ENCODE results near the gene KLHL26. TPM values are rescaled to one million over a fixed set of nuclear protein-coding genes. Genes with fewer than 3 reads are reported as not detected.
A peak's percentile ranks its signal among the peaks of the same experiment; 100 is the strongest.

The KLHL26 gene
- total and polyA plus RNA-seq, 9 of the 15 experiments (the other 6 are each of a cell fraction or from before 2014, with no cell fraction given) = 0.13 to 13.3 (median 1.4) TPM

DNA sequence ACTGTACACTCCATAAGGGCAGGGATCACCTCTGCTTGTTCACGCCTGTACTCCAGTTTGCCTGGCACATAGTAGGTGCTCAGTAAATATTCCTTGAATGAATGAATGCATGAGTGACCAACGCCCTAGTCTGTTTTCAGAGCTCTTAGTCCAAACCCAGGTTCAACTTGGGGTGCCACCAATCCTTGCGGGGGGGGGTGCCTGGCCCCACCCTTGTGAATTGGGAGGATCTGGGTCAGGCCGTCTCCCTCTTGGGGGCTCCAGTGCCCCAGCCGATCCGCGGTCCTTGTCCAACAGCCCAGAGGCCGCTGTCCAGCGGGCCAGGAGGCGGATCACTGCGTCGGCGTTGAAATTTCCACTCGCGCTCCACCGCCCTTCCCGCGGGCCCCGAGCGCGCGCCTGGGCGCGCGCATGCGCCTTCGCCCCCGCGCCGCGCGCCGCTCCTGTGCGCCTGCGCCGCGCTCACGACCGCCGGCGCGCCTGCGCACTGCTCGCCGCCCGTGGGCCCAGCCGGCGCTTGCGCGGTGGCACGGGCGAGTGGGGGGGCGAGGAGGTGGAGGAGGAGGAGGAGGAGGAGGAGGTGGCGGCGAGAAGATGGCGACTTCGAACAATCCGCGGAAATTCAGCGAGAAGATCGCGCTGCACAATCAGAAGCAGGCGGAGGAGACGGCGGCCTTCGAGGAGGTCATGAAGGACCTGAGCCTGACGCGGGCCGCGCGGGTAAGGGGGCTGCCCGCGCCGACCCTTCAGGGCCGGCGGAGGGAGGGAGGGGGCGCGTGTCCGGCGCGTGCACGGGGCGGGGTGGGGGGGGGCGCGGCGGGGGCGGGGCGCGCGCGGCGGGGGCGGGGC, 46.5 kb downstream of the KLHL26 start, which contains the start of gene CRTC1 (continued):
- TF ChIP-seq, protein P1, sequence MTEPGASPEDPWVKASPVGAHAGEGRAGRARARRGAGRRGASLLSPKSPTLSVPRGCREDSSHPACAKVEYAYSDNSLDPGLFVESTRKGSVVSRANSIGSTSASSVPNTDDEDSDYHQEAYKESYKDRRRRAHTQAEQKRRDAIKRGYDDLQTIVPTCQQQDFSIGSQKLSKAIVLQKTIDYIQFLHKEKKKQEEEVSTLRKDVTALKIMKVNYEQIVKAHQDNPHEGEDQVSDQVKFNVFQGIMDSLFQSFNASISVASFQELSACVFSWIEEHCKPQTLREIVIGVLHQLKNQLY (CRISPR knock-in tag; conservative IDR thresholded peaks at IDR 0.05) = peak in 1 of 2 experiments; percentile 85; a peak in 1 of 4 replicates
- TF ChIP-seq EGR1 (conservative IDR thresholded peaks at IDR 0.05) (peak; percentile 95), SMAD3 (CRISPR knock-in tag; conservative IDR thresholded peaks at IDR 0.05) (peak; percentile 5; the same call in 1 of the 2 replicates), ZNF197 (CRISPR knock-in tag; IDR thresholded peaks at IDR 0.05; ENCODE audit: low read depth) (peak; percentile 50; the same call in 1 of the 2 replicates), ZNF274 (IDR thresholded peaks at IDR 0.05; ENCODE audit: borderline replicate concordance, low read depth, low read length) (no peak), ZKSCAN1 (IDR thresholded peaks at IDR 0.05; ENCODE audit: low read depth, low read length) (peak; percentile 98), RB1 (IDR thresholded peaks at IDR 0.05; ENCODE audit: low read depth) (peak; percentile 64), XRCC3 (IDR thresholded peaks at IDR 0.05) (no peak), RCOR1 (IDR thresholded peaks at IDR 0.05; ENCODE audit: borderline replicate concordance in 1 of 2, low read depth in 2 of 2, low read length in 2 of 2) (0 out of 4 replicates have a peak, but pooled peaks of 1 of the 2 experiments have one; percentile 29), NEUROD1 (IDR thresholded peaks at IDR 0.05; ENCODE audit: borderline replicate concordance, low read depth, low read length, partially characterized antibody) (no peak), MYC (IDR thresholded peaks at IDR 0.05; ENCODE audit: low read depth, low read length) (peak; percentile 82), MYC (CRISPR knock-in tag; IDR thresholded peaks at IDR 0.05; ENCODE audit: borderline replicate concordance, low read depth) (no peak), MTA3 (IDR thresholded peaks at IDR 0.05; ENCODE audit: borderline replicate concordance) (no peak; the same call in 1 of the 2 replicates), SIN3A (IDR thresholded peaks at IDR 0.05; ENCODE audit: borderline replicate concordance in 2 of 2, control insufficient read depth in 1 of 2, low read depth in 2 of 2, low read length in 2 of 2) (peak; percentile 30 to 74; a peak in 2 of 4 replicates), ZZZ3 (IDR thresholded peaks at IDR 0.05) (no peak), L3MBTL2 (IDR thresholded peaks at IDR 0.05) (peak; percentile 55; the same call in 1 of the 2 replicates), NCOA2 (IDR thresholded peaks at IDR 0.05; ENCODE audit: partially characterized antibody in 2 of 2) (no peak)
- TF ChIP-seq, protein P2, sequence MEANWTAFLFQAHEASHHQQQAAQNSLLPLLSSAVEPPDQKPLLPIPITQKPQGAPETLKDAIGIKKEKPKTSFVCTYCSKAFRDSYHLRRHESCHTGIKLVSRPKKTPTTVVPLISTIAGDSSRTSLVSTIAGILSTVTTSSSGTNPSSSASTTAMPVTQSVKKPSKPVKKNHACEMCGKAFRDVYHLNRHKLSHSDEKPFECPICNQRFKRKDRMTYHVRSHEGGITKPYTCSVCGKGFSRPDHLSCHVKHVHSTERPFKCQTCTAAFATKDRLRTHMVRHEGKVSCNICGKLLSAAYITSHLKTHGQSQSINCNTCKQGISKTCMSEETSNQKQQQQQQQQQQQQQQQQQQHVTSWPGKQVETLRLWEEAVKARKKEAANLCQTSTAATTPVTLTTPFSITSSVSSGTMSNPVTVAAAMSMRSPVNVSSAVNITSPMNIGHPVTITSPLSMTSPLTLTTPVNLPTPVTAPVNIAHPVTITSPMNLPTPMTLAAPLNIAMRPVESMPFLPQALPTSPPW (CRISPR knock-in tag; IDR thresholded peaks at IDR 0.05) = peak; percentile 99
- TF ChIP-seq, protein P3, sequence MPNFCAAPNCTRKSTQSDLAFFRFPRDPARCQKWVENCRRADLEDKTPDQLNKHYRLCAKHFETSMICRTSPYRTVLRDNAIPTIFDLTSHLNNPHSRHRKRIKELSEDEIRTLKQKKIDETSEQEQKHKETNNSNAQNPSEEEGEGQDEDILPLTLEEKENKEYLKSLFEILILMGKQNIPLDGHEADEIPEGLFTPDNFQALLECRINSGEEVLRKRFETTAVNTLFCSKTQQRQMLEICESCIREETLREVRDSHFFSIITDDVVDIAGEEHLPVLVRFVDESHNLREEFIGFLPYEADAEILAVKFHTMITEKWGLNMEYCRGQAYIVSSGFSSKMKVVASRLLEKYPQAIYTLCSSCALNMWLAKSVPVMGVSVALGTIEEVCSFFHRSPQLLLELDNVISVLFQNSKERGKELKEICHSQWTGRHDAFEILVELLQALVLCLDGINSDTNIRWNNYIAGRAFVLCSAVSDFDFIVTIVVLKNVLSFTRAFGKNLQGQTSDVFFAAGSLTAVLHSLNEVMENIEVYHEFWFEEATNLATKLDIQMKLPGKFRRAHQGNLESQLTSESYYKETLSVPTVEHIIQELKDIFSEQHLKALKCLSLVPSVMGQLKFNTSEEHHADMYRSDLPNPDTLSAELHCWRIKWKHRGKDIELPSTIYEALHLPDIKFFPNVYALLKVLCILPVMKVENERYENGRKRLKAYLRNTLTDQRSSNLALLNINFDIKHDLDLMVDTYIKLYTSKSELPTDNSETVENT (CRISPR knock-in tag; IDR thresholded peaks at IDR 0.05) = no peak
- TF ChIP-seq, protein P4, sequence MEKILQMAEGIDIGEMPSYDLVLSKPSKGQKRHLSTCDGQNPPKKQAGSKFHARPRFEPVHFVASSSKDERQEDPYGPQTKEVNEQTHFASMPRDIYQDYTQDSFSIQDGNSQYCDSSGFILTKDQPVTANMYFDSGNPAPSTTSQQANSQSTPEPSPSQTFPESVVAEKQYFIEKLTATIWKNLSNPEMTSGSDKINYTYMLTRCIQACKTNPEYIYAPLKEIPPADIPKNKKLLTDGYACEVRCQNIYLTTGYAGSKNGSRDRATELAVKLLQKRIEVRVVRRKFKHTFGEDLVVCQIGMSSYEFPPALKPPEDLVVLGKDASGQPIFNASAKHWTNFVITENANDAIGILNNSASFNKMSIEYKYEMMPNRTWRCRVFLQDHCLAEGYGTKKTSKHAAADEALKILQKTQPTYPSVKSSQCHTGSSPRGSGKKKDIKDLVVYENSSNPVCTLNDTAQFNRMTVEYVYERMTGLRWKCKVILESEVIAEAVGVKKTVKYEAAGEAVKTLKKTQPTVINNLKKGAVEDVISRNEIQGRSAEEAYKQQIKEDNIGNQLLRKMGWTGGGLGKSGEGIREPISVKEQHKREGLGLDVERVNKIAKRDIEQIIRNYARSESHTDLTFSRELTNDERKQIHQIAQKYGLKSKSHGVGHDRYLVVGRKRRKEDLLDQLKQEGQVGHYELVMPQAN (IDR thresholded peaks at IDR 0.05; ENCODE audit: borderline replicate concordance) = 0 out of 2 replicates have a peak, but pooled peaks have one; percentile 12
